GM10847 (cell line): Measurements from ENCODE around the gene DNAH17.

Experiments
- POLR2A ChIP-seq: IDR thresholded peaks from 2 replicates; pipeline ENCODE4 v1.6.1; 2011; ENCODE audit not compliant: insufficient read length; ENCODE audit errors: extremely low read depth

Gene DNAH17

DNA sequence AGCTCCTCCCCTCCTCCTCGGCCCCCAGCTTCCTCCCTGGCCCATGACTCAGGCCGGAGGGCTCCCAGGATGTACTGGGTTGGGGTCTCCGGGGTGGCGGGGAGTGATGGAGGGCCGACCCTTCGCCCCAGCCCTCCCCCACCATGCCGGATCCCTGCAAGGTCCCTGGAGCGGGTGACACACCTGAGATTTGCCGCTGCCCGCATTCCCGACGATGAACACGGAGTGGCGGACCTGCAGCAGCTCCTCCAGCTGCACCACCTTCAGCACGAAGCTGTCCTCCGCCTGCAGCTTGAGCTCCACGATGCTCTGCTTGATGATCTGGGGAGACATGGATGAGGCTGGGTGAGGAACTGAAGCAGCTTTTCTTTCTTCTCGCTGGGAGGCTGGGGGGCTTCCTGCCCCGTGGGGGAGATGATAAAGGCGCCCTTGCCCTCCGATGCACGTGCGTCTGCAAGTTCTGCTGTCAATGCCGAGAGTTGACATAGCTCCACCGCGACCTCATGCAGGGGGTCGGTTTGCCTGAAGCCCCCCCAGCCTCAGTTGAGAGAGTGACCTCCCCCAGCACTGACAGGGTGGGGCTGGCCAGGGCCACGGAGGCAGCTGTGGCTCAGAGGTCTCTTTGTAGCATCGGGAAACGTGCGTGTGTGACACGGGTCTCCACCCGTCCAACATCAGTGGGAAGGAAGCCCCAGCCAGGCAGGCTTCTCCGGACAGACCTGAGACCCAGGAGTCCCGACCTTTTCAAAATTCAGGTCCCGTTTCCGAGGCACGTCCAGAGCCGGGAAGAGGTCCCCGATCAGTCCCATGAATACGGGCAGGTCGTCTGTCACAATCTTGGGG, 83.1 kb downstream of the DNAH17 start:
- TF ChIP-seq POLR2A: no peak

DNA sequence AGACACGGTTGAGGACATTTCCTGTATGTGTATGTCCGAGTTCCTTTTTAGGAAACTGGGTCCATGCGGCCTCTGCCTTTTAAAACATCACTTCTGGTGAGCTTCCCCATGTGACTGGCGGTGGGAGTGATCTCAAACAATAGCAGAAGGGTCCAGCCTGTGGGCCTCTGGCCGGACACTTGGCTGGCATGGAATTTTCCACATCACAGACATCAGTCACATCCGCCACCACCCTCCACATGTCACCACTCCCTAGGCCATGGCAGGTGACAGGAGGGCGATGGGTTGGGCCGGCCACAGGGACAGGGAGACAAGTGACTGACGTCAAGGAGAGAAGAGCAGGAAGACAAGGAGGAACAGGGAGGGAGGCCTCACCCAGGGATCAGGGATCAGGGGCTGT, 83.7 kb downstream of the DNAH17 start:
- TF ChIP-seq POLR2A: no peak

DNA sequence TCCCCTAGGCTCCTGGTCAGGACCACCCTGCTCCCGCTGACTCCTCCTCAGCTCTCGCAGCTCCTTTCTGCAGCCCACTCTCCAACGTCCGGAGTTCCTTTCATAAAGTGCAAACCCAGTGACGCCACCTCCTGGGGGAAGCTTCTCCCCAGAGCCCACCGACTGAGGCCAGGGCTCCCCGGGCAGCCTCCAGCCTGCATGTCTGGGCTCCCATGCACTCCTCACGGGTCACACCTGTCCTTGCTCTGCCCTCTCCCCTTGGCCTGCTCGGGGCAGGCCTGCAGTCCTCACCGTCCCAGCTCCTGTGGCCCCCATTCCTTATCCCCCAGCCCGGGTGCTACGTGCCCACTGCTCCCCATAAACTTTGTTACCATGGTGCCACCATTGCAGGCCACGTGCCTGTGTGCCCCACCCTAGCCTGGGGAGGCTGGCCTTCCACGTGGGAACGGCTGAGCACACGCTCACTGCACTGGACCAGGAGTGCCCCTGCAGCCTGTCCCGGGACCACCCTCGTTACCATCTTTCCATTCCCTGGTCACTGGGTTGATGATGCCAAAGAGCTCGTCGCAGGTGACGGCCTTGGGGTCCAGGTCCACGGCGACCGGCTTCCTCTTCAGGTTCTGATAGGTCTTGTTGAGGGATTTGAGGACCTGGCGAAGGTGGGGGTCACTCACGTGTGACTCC, 84.9 kb downstream of the DNAH17 start:
- TF ChIP-seq POLR2A: no peak

DNA sequence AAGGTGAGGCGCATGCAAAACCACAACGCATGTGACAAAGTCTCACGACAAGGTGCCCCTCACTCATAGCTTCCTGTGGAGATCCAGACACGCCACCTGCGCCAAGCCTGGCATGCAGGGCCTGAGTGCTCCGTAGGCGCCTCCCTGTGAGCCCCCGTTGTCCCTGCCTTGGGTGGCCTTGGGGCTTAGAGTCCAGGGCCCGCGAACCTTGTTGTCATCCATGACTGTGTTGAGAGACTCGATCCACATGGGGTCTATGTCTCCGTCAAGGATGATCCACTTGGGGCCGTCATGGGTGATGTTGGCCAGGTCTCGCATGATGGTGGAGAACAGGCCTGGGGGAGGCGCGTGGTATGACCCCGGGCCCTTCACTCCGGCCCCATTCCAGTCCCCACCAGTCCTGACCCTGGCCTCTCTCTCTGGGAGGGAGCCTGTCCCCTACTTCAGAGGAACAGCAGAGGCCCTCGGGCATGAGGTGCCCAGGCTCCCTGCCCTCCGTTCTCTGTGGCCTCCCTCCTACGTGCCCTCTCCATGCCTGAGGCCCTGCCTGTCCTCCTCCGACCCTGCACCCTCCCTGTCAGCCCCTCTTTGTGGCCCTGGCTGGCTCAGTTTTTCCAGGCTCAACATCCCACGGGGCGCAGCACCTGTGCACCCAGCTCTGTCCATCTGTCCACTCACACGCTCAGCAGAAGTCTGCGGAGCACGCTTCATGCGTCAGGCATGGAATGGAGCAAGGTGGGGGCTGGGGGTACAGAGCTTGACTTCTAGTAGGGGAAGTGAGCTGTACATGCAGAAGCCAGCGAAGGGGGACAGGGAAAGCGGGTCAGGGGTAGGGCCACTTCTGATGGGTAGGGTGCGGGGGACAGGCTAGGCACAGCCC, 85.7 kb downstream of the DNAH17 start:
- no peak for TF ChIP-seq POLR2A

DNA sequence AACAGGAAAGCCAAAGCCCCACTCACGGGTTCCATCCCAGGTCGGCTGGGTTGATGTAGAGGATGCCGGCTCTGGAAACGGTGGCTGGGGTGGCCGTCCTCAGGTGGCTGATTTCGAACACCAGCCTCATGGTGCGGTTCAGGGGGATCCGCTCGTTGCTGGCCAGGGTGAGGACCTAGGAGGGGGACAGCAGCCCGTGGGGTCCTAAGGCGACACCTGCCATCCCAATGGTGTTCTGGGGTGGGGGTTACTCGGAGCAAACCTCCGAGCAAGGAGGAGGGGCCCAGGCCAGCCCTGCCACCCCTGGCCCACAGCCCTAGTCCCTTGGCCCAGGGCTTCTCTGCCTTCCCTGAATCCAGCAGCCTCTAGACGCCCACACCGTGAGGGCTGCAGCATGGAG, 86.5 kb downstream of the DNAH17 start:
- no peak for TF ChIP-seq POLR2A

DNA sequence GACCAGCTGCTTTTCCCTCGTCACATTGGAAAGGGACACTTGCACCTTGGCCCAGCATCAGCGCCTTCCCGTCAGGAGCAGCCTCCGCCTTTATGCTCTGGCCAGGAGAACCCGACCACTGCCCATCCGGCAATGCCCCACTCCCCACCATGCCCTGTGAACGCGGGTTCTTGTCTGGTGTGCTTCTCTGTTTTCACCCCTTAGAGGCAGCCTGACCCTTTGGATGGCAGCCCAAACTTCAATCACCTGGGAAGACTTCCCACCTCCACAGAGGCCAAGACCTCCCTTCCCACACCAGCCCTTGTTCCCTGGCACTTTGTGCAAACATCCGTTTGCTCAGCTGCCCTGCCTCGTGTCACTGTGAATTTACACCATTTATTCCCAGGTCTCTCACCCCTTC, 87.0 kb downstream of the DNAH17 start:
- TF ChIP-seq POLR2A: no peak

DNA sequence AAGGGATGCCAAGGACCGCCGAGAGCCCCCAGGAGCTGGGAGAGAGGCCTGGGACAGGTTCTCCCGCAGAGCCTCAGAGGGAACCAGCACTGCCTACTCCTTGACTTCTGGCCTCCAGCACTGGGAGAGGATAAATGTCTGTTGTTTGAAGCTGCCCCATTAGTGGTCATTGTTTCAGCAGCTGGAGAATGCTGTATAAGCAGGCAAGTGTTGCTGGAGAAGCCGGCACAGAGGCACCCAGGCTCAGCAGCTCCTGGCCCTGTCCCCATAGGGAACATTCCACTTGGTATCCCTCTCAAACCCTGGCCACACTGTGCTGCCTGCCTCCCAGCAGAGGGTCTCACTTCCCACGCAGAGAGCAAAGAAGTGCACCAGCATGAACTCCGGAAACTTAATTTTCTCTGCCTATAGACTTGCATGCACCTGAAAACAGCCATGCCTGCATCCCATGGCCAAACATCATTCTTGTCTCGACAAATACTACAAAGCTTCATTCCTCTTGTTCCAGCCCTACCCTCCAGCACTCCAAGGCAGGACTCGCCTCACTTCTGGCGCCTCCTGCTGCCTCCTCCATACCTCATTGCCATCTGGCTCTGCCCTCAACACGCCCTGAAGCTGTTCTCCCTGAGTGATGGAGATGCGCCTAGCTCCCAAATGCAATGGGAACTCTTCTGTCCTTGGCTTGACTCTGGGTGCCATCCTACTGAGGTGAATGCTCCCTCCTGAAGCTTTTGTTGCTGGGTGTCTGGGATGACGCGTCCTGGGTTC, 88.1 kb downstream of the DNAH17 start:
- TF ChIP-seq POLR2A: no peak

DNA sequence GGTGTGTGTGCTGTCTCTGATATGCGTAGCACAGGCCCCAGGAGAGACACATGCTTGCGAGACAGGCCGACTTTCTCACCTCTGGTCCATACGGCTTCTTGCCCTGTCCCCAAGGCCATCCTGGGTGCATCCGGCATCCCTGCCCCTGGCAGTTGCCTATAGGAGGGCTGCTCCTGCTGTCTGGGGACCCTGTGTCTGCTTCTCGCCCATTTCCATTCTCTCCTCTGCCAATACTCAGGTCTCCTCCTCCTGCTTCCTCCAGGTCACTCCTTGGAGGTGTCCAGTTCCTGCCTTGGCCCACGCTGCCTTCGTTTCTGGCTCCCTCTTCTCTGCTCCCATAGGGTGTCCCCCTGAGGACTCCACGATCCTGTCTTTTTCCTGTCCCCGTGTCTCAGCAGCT, 89.0 kb downstream of the DNAH17 start:
- TF ChIP-seq POLR2A: no peak

DNA sequence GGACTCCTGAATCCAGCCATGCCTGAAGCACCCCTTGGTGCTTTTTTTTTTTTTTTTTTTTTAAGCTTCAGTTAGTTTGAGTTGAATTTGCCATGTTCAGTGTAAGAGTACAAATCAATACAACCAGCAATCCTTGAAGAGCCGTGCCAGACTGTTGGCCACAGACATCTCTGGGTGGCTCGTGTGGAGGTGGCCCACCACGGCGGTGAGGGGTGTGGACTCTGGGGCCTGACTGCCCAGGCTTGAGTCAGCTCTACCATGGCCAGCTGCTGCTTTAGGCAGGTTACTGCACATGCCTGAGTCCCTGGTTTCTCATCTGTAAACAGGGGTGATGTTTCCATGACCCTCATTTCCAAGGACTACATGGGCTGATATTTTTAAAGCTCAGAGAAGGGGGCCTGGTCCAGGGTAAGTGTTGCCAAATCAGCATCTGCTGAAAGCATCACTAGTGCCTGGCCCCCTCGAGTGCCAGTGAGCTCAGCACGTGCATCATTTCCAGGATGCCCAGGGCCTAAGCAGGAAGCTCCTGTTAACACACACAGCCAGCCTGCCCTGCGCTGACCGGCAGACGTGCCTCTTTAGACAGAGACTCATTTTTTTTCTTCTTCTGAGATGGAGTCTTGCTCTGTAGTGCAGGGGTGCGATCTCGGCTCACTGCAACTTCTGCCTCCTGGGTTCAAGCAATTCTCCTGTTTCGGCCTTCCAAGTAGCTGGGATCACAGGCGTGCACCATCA, 90.1 kb downstream of the DNAH17 start:
- no peak for TF ChIP-seq POLR2A

DNA sequence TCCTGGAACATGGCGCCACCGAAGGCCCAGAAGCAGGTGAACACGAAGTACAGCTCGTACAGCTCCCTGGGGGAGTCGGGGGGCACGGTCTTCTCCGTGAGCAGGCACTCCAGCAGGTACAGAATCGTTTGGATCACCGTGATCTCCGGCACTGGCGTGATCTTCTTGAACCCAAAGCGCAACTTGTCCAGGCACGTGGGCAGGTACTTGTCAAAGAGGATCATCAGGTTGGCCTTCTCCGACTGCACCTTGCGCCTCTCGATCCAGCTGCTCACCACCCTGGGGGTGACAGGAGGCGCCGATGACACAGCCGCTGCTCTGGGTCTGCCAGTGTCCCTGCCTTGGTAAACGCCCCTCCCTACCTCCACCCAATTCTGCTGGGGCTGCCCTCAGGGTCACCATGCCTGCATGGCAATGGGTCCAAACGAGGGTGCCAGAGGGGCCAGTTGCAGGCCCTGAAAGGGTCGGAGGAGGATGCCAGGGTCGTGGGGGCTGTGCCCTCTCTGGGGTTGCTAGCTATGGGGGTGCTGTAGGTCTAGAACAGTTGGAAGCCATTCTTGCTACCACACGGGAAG, 90.9 kb downstream of the DNAH17 start:
- no peak for TF ChIP-seq POLR2A

DNA sequence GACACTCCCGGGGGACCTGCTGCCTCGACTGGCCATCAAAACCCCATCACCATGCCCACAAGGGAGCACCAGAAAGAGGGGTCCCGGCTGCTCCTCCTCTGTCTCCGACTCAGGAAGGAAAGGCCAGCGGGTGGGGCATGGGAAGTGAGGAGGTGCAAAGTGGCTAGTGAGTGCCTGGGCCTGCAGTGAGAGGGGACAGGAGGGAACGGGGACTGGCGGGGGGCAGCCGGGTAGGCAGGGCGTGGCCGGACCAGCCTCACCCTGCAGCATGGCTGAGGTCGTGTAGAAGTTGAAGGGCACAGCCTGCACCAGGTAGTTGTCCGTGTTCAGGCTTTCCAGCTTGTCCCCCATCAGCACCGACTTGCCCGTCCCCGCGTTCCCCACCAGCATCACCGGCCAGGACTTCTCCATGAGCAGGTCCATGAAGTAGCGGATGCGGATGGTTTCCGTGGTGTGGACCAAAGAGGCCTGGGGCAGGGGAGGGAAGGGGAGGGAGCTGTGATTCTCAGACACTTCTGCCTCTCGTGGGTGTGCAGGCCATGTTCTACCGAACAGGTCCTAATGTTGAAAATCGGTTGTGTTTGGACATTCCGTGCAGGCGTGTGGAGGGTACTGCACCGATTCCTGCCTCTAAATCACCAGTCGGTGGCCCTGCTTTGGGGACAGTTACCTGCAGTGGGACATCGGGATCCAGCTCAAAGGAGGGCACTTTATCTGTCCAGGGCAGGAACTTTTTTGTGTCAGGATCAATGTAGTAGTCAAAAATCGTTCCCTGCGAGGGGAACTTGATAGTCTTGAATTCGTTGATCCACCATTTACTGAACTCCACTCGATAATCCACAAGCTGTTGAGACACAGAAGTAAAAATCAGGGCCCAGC, 91.7 kb downstream of the DNAH17 start:
- no peak for TF ChIP-seq POLR2A

DNA sequence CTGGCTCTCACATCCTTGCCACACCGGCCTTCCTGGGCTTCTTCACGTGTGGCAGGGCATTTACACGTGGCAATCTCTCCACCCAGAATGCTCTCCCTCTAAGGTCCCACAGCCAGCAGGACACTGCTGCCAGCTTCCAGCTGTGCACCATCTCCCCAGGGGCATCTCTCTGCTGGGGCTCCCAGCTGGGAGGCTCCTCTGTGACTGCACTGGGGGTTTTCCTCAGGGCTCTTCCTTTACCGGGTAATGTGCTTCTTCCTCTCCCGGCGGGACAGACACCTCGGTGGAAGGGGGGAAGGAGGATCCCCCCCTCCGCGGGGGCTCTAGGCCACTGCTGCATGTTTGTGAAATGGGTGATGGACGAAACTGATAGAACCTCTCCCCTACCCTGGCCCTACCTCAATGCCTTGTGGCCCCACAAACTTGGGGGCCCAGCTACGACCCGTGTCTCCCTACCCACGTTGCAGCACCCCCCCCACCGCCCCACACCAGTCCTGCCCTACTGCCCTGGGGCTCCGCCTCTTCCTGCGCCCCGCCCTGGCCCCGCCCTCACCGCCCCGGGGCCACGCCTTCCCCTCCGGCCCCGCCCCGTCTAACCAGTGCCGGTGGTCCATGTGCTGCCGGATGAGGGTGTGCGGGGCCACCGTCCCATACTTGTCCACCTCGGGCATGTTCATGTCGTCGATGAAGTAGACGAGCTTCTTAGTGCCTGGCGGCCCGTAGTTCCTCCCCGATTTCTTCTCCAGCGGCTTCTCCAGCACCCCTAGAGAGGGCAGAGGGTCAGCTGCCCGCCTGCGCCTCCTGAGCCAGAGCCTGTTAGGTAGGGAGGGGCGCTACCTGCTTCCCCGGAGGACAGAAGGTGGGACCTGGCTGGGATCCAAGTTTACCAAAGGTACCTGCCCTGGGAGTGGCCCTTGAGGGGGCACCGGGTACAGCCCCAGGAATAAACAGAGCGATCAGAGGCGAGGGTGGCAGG, 92.6 kb downstream of the DNAH17 start:
- no peak for TF ChIP-seq POLR2A
